Measurements from ENCODE around the gene TES. TPM values are rescaled to one million over a fixed set of nuclear protein-coding genes. Genes with fewer than 3 reads are reported as not detected.

The TES gene
- total RNA-seq, 1 donor, result 99.2 TPM

- TF ChIP-seq CTCF (IDR thresholded peaks at IDR 0.05; ENCODE audit: extremely low read depth, low read depth, low read length), result no peak
- no peak overlapping the region for H3K27ac ChIP-seq (ENCODE audit: low read depth, low read length)
- H3K4me3 ChIP-seq (ENCODE audit: insufficient read depth, low read length), result no peak overlapping the region
- H3K4me2 ChIP-seq (ENCODE audit: insufficient read depth, low read length), result no peak overlapping the region
- no peak for DNase-seq (ENCODE audit: insufficient read length, low spot score, missing footprints)
- peaks cover 67% of the 10 kb centered on the region for H3K79me2 ChIP-seq (ENCODE audit: insufficient read depth, low read length)
- no peaks in the 10 kb centered on the region for H4K20me1 ChIP-seq (ENCODE audit: insufficient read depth, low read length)
- no peak overlapping the region for H2AFZ ChIP-seq (ENCODE audit: low read length)
- no peaks in the 10 kb centered on the region for H3K27me3 ChIP-seq (ENCODE audit: insufficient read depth, low read length)
- H3K36me3 ChIP-seq (ENCODE audit: insufficient read depth, low read length), result no peaks in the 10 kb centered on the region
- peaks cover 58% of the 10 kb centered on the region for H3K4me1 ChIP-seq (ENCODE audit: insufficient read depth, low read length)
- no peaks in the 10 kb centered on the region for H3K9me3 ChIP-seq (ENCODE audit: low read depth, low read length)
Measured at GRCh38 chr7:116215551-116215950, 5.2 kb downstream of the TES start.

GRCh38 chr7:116216956-116217571 is 6.7 kb downstream of the TES start:
- Histone ChIP-seq H3K9me3 (ENCODE audit: low read depth, low read length) (no peaks in the 10 kb centered on the region), H3K4me3 (ENCODE audit: insufficient read depth, low read length) (no peak overlapping the region), H3K36me3 (ENCODE audit: insufficient read depth, low read length) (no peaks in the 10 kb centered on the region), H3K4me1 (ENCODE audit: insufficient read depth, low read length) (peaks cover 54% of the 10 kb centered on the region), H3K79me2 (ENCODE audit: insufficient read depth, low read length) (peaks cover 77% of the 10 kb centered on the region), H3K27ac (ENCODE audit: low read depth, low read length) (peak overlapping the region; percentile 78), H3K4me2 (ENCODE audit: insufficient read depth, low read length) (peak overlapping the region; percentile 42), H4K20me1 (ENCODE audit: insufficient read depth, low read length) (no peaks in the 10 kb centered on the region), H2AFZ (ENCODE audit: low read length) (no peak overlapping the region), H3K27me3 (ENCODE audit: insufficient read depth, low read length) (no peaks in the 10 kb centered on the region)
- no peak for TF ChIP-seq CTCF (IDR thresholded peaks at IDR 0.05; ENCODE audit: extremely low read depth, low read depth, low read length)
- DNase-seq (ENCODE audit: insufficient read length, low spot score, missing footprints), result no peak

GRCh38 chr7:116218051-116218645 is 7.8 kb downstream of the TES start:
- Histone ChIP-seq H2AFZ (ENCODE audit: low read length) (no peak overlapping the region), H4K20me1 (ENCODE audit: insufficient read depth, low read length) (no peaks in the 10 kb centered on the region), H3K4me2 (ENCODE audit: insufficient read depth, low read length) (peak overlapping the region; percentile 42), H3K79me2 (ENCODE audit: insufficient read depth, low read length) (peaks cover 75% of the 10 kb centered on the region), H3K4me3 (ENCODE audit: insufficient read depth, low read length) (peak overlapping the region; percentile 1), H3K4me1 (ENCODE audit: insufficient read depth, low read length) (peaks cover 47% of the 10 kb centered on the region), H3K36me3 (ENCODE audit: insufficient read depth, low read length) (no peaks in the 10 kb centered on the region), H3K27ac (ENCODE audit: low read depth, low read length) (peak overlapping the region; percentile 78), H3K9me3 (ENCODE audit: low read depth, low read length) (no peaks in the 10 kb centered on the region), H3K27me3 (ENCODE audit: insufficient read depth, low read length) (no peaks in the 10 kb centered on the region)
- no peak for DNase-seq (ENCODE audit: insufficient read length, low spot score, missing footprints)
- no peak for TF ChIP-seq CTCF (IDR thresholded peaks at IDR 0.05; ENCODE audit: extremely low read depth, low read depth, low read length)

GRCh38 chr7:116218747-116219146 is 8.4 kb downstream of the TES start:
- H3K27me3 ChIP-seq (ENCODE audit: insufficient read depth, low read length), result no peaks in the 10 kb centered on the region
- H4K20me1 ChIP-seq (ENCODE audit: insufficient read depth, low read length), result no peaks in the 10 kb centered on the region
- peak overlapping the region; percentile 78 for H3K27ac ChIP-seq (ENCODE audit: low read depth, low read length)
- peaks cover 44% of the 10 kb centered on the region for H3K4me1 ChIP-seq (ENCODE audit: insufficient read depth, low read length)
- no peaks in the 10 kb centered on the region for H3K36me3 ChIP-seq (ENCODE audit: insufficient read depth, low read length)
- TF ChIP-seq CTCF (IDR thresholded peaks at IDR 0.05; ENCODE audit: extremely low read depth, low read depth, low read length), result no peak
- no peak overlapping the region for H3K4me3 ChIP-seq (ENCODE audit: insufficient read depth, low read length)
- DNase-seq (ENCODE audit: insufficient read length, low spot score, missing footprints), result no peak
- no peak overlapping the region for H2AFZ ChIP-seq (ENCODE audit: low read length)
- peak overlapping the region; percentile 42 for H3K4me2 ChIP-seq (ENCODE audit: insufficient read depth, low read length)
- H3K79me2 ChIP-seq (ENCODE audit: insufficient read depth, low read length), result peaks cover 74% of the 10 kb centered on the region
- H3K9me3 ChIP-seq (ENCODE audit: low read depth, low read length), result no peaks in the 10 kb centered on the region

All from osteoblast (primary cell).